Measurements from ENCODE around the gene RBFOX2. TPM values are rescaled to one million over a fixed set of nuclear protein-coding genes. Genes with fewer than 3 reads are reported as not detected.

The RBFOX2 gene
- total and polyA plus RNA-seq, 2 of the 8 experiments (the other 6 are each of a cell fraction or from before 2014, with no cell fraction given) = 121 to 122 TPM

- Histone ChIP-seq H2BK12ac (ENCODE audit: low read depth, low read length) (no peak overlapping the region), H2BK120ac (replicated peaks; ENCODE audit: low read depth, low read length) (no peak overlapping the region), H2AK5ac (ENCODE audit: low read depth, low read length) (no peak overlapping the region), H3K4me3 (ENCODE audit: extremely low read depth in 1 of 4, insufficient read depth in 2 of 4, low read depth in 3 of 4, low read length in 4 of 4) (no peak overlapping the region), H3K4me2 (ENCODE audit: insufficient read depth in 1 of 2, low read depth in 2 of 2, low read length in 2 of 2) (0 out of 4 replicates have a peak overlapping the region, but pooled peaks have one; percentile 3), H4K20me1 (replicated peaks in 1 of 2; ENCODE audit: control insufficient read depth in 1 of 2, insufficient read depth in 2 of 2, low read length in 2 of 2) (no peaks in the 10 kb centered on the region), H4K5ac (ENCODE audit: insufficient read length, low read depth, low read length) (no peak overlapping the region), H3K79me1 (ENCODE audit: low read depth, low read length) (no peaks in the 10 kb centered on the region), H2BK20ac (ENCODE audit: low read length) (no peak overlapping the region), H4K8ac (ENCODE audit: extremely low read depth, insufficient read depth, low read length) (no peak overlapping the region), H3K14ac (ENCODE audit: insufficient read length) (no peak overlapping the region), H3K23ac (ENCODE audit: insufficient read length) (no peak overlapping the region), H2BK15ac (ENCODE audit: low read length) (no peak overlapping the region), H3K27me3 (replicated peaks in 1 of 4; ENCODE audit: control insufficient read depth in 3 of 4, extremely low read depth in 1 of 4, insufficient read depth in 3 of 4, low read length in 3 of 4) (peaks cover 0 to 1% (median 0%) of the 10 kb centered on the region in 4 experiments; a peak in 1 of 7 replicates), H2AFZ (ENCODE audit: low read length) (no peak overlapping the region), H3K4ac (replicated peaks; ENCODE audit: insufficient read length, low read depth, low read length) (no peak overlapping the region), H3K23me2 (ENCODE audit: low read depth, low read length) (no peaks in the 10 kb centered on the region), H2BK5ac (ENCODE audit: low read depth, low read length) (no peak overlapping the region), H4K91ac (replicated peaks; ENCODE audit: insufficient read length, low read length) (no peak overlapping the region), H3K27ac (ENCODE audit: low read depth, low read length) (no peak overlapping the region), H3K56ac (replicated peaks; ENCODE audit: insufficient read length, low read depth, low read length) (no peak overlapping the region), H3K36me3 (ENCODE audit: control insufficient read depth in 2 of 4, insufficient read depth in 4 of 4, low read length in 3 of 4) (peaks cover 0 to 4% (median 3%) of the 10 kb centered on the region in 4 experiments; a peak in 1 of 8 replicates), H3K79me2 (ENCODE audit: control insufficient read depth in 1 of 2, insufficient read depth in 2 of 2, low read length in 2 of 2) (no peaks in the 10 kb centered on the region), H3K4me1 (replicated peaks in 1 of 4; ENCODE audit: control insufficient read depth in 3 of 4, insufficient read depth in 4 of 4, low read length in 3 of 4) (peaks cover 2 to 17% (median 14%) of the 10 kb centered on the region in 4 experiments; a peak in 5 of 7 replicates), H3K9me3 (ENCODE audit: insufficient read depth in 2 of 2, low read depth in 1 of 2, low read length in 1 of 2) (no peaks in the 10 kb centered on the region), H3K18ac (ENCODE audit: extremely low read depth, low read length) (no peak overlapping the region), H3K9ac (replicated peaks in 1 of 4; ENCODE audit: extremely low read depth in 1 of 4, low read depth in 3 of 4, low read length in 3 of 4) (no peak overlapping the region)
- no peak for FAIRE-seq
- TF ChIP-seq RNF2 (IDR thresholded peaks at IDR 0.05; ENCODE audit: borderline replicate concordance, low read depth, low read length, missing control alignments, poor library complexity, severe bottlenecking) (no peak), SP1 (IDR thresholded peaks at IDR 0.05; ENCODE audit: low read depth, low read length) (no peak), TCF12 (IDR thresholded peaks at IDR 0.05; ENCODE audit: low read depth, low read length) (no peak), RXRA (IDR thresholded peaks at IDR 0.05; ENCODE audit: insufficient read depth, low read depth, low read length) (no peak)
- CTCF ChIA-PET (ENCODE audit: partially characterized antibody) = interaction anchor here (1.2 kb wide), 1 partner anchor 14 kb away, joined by 4 read pairs; no protein-coding TSS in a partner anchor
- no peak for DNase-seq (ENCODE audit: low read depth in 1 of 2, low spot score in 2 of 2)
- POLR2A ChIA-PET (ENCODE audit: partially characterized antibody) = interaction anchor here (0.6 to 1.6 kb wide), 2 partner anchors 12 to 134 kb away, joined by 3 read pairs; no protein-coding TSS in a partner anchor
- 62% methylated on average over 3 of the region's 3 CpGs; no CpG with 5 or more reads in 1 of the 2 experiments for WGBS, 2 experiments (ENCODE audit: extremely low coverage in 1 of 2, insufficient coverage in 1 of 2, insufficient read length in 1 of 2, insufficient replicate concordance in 2 of 2, low coverage in 1 of 2, low lambda C conversion rate in 2 of 2, missing lambda C conversion rate in 1 of 2)
Observed at GRCh38 chr22:35752863-35753189, 275.8 kb downstream of the RBFOX2 start.

All from H1 (cell line).